Hepatocyte (in vitro differentiated cells): Measurements from ENCODE around the gene PPFIA4.

Source experiments
- CTCF ChIP-seq: fragments of 200-600 bp; sonication (generic); IDR thresholded peaks from 2 replicates; pipeline ENCODE4 v1.5.1; 2016; ENCODE audit warnings: antibody characterized with exemption, mild to moderate bottlenecking; ENCODE audit not compliant: poor library complexity
- EZH2 ChIP-seq: fragments of 200-600 bp; sonication (generic); IDR thresholded peaks from 2 replicates; pipeline ENCODE4 v1.6.1; 2016; ENCODE audit warnings: antibody characterized with exemption, mild to moderate bottlenecking, borderline replicate concordance

DNA sequence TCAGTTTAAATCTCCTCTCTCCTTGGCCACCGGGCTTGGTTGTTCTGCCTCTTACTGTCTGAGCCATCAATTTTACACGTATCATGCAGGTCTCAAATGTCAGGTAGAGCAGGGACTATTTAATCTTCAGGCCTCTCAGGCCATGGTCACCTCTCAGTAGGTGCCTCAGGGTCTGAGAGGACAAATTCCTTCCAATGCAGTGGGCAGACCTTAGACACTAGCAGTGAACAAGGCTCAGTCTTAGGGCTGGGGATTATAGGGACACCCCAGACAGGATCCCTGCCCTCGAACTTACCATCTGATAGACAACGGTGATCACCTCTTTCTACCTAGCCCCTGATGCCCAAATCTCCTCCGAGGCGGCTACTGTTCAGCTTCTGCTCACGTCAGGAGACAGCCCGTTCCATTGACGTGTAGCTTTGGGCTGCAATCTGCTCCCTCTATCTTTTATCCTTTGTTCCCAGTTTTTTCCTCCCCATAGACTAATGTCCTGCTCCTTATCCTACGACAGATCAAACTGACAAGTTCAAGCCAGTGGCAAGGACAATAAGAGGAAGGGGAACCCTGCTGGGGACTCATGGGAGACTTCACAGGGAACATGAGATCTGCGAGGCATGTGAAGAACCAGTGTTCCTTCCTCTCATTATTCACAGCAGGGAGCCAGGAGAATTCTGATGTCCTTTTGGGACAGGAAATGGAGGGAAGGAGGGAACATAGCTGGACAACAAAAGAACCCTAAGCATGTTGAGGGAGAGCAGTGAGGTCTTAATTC lies 60.9 kb downstream of the PPFIA4 start:
- TF ChIP-seq CTCF (no peak), EZH2 (no peak)
